Transverse colon (tissue), 4 donors: ENCODE measurements around the gene AP1AR.

Experiments used
- CTCF ChIP-seq, 5 experiments: fragments of 200-600 bp in 3 of 5; fragments of 450-650 bp in 2 of 5; sonication (generic) in 3 of 5; IDR thresholded peaks; 1 replicate in 2 of 5; 2 replicates in 3 of 5; pipeline ENCODE4 v1.5.1; 2016 to 2017; ENCODE audit warnings: antibody characterized with exemption in 5 of 5, inconsistent platforms in 3 of 5, mild to moderate bottlenecking in 2 of 5, moderate library complexity in 1 of 5
- EP300 ChIP-seq: sonication (generic); formaldehyde crosslinking; IDR thresholded peaks from one replicate; pipeline ENCODE4 v1.6.1; 2017; ENCODE audit warnings: antibody characterized with exemption, low read depth
- POLR2AphosphoS5 ChIP-seq, 3 donors: sonication (generic); formaldehyde crosslinking; IDR thresholded peaks; one replicate each; pipeline ENCODE4 v1.6.1; 2016; ENCODE audit warnings: antibody characterized with exemption in 3 of 3

- TF ChIP-seq EP300 (no peak), POLR2AphosphoS5 (IDR thresholded peaks at IDR 0.05) (no peak), CTCF (IDR thresholded peaks at IDR 0.05) (no peak)
Observed at GRCh38 chr4:112252234-112252633, 20.6 kb downstream of the AP1AR start.
